COLO668 (cell line): ENCODE measurements around the gene AP1G1.
A peak's percentile ranks its signal among the peaks of the same experiment; 100 is the strongest.

Experiments
- DNase-seq: peaks from one replicate; lab custom pipeline; 2025; ENCODE audit not compliant: unreplicated experiment; lab: John Stamatoyannopoulos, UW

AP1G1 gene

DNA sequence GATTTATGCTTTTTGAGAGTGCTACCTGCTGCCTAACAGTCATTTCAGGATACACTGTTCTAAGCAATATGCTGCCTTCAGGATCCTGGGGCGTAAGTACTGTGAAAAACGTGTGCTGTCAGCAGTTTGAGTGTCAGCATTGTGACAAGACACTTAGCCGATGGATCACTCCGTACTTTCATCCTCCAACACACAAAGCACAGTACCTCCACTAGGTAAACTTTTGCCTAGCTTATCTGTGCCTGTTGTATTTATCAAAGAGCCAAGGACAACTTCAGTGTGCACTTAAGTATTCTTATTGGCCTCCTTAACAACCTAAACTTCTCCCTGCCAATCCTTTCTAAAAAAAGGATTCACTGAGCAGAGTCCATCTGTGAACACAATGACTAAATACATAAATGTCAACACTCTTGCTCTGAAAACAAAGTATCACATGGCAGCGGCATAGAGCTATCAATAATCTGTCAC is 50.3 kb downstream of the AP1G1 start:
- no peak for DNase-seq

DNA sequence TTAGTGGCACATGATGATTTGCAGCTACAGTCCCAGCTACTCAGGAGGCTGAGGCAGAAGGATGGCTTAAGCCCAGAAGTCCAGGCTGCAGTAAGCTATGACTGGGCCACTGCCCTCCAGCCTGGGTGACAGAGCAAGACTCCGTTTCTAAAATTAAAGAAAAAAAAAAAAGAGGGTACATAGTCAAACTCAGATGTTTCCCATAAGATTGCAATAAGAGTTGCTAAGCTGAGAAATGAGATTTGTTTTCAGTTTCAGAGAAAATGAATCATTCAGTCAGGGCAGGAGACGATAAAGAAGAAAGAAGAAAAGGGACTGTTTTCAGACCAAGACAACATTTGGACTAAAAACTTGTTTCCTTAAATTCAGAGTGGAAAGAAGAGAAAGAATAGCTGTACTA is 54.0 kb downstream of the AP1G1 start:
- DNase-seq: no peak

DNA sequence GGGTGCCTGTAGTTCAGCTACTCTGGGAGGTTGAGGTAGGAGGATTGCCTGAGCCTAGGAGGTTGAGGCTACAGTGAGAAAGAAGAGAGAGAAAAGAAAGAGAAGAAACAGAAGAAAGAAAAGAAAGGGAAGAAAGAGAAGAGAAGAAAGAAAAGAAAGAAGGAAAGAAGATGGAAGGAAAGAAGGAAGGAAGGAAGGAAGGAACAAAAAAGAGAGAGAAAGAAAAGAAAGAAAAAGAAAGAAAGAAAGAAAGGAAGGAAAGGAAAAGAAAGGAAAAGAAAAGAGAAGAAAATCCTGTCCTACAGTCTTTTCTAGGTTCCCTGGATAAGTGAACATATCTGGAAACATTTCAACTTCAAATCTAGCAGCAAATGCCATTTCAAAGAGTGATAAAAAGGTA is 54.5 kb downstream of the AP1G1 start:
- no peak for DNase-seq

DNA sequence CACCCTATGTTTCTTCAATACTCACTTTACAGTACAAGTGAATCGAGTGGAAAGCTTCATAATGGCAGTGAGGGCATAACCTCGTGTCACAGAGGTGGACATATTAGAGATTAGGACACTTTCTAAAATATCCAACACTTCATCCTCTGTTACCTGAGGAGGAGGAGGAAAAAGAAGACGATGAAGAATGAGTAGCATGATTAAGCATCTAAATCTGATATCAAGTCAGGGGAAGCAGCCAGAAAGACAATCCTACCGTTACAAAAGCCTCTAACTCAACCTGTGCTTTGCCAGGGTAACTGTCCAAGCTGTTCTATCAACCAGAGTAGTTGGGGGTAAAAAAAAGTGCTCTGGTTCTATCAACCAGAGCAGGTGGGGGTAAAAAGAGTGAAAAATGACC is 60.4 kb downstream of the AP1G1 start:
- DNase-seq: no peak

DNA sequence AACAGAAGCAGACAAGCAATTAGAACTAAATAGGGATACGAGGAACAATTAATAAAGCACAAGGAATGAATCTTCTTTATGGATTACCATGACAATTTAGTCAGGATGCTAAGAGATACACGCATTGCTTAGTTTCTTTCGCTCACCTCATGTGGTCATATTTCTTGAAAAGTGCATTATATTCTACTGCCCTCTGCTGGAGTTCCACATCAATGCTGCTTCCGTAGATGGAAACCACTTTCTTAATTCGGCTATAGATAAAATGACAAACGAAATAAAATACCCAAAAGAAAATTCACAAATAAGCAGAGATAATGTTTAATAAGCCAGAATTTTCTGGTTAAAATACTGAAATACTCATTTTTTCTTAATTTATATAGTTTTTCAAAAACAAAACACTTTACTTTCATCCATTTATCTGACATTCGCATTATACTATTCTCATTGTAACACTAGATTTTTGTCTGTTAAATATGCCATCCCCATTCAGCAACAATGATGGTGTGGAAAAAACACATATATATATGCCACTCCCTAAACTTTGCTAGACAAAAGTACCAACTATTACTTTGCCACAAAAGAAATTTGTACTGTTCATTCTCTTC is 62.1 kb downstream of the AP1G1 start:
- DNase-seq: peak; percentile 5

DNA sequence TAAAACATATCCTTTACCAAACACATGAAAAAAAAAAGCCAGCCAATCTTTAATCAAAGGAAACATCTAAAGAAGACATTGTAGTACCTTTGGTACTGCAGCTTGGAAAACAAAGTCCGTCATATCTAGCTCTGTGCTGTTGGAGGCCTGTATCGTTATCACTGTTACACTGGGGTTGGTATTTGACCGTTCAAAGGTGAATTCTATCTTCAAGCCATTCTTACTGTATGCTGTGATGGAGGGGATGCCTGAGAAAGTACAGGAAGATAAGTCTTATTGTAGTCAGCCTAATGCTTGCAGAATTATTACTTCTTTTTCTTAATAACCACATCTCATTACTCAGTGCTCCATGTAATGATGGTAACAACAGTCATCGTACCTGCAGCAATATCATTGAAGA is 69.8 kb downstream of the AP1G1 start:
- no peak for DNase-seq

DNA sequence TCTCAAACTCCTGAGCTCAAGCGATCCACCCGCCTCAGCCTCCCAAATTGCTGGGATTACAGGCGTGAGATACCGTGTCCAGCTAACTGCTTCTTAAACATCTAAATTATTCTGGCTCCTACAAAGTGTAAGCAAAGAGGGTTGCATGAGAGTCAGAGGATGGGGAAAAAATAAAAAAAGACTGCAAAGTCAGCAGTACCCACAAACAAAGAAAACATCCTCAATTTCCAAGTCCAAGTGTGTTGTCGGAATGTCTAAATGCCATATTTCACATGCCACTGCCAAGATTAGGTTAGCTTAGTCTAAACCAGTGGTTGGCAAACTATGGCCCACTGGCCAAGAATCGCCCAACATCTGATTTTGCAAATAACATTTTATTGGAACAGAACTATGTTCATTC is 71.1 kb downstream of the AP1G1 start:
- DNase-seq: no peak

DNA sequence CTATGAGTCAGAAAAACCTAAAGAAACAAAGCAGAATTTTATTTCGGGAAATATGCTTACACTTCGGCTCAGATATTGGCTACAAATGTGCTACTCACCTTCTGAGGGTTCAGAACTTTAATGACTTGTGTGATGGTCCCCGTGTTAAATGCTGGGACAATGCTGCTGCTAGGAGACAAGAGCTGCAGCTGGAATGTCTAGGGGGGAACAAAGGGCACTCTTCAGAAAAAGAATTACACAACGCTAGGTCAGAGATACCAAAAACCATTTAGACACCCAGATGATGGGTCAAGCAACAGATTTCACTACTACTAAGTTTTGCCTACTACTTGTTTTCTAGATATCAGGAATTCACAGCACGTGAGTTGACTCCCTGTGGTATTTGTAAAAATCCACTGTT is 74.1 kb downstream of the AP1G1 start:
- DNase-seq: no peak

DNA sequence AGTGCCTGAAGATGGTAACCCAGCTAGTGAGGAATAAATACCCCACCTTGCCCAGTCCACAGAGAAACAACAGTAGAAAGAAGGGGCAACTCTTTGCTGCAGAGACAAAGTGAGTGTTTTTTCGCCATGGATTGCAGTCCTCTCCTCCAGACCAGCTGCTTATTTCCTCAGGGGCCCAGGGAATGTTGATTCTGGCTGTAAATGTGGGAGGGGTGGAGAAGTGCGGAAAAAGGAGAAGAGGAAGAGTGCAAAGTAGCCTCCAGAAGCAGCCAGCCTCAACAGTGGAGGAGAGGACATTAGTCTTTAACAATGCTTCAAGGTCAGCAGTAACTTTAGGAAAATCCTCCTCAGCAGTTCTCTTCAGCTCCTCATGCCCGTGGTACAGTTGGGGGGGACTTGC is 76.0 kb downstream of the AP1G1 start:
- DNase-seq: no peak

DNA sequence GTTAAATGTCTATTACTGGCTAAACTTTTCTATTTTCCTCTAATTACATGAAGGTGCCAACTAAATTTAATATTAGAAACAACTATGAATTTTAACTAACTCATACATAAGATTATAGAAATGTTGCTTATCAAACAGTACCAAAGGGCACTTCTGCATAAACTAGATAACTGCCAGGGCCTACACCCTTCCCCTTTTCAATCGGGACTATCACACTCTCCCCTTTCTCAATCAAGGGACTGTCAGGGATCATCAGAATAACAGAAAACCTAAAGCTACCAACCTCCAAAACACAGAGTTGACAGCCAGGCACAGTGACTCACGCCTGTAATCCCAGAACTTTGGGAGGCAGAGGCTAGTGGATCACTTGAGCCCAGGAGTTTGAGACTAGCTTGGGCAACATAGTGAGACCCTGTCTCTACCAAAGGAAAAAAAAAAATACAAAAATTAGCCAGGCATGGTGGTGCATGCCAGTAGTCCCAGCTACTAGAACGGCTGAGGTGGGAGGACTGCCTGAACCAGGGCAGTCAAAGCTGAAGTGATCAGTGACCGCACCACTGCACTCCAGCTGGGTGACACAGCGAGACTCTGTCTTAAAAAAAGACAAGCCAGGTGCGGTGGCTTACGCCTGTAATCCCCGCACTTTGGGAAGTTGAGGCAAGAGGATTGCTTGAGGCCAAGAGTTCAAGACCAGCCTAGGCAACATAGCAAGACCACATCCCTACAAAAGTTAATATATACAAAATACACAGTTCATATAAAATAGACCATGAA is 80.9 kb downstream of the AP1G1 start:
- DNase-seq: no peak

DNA sequence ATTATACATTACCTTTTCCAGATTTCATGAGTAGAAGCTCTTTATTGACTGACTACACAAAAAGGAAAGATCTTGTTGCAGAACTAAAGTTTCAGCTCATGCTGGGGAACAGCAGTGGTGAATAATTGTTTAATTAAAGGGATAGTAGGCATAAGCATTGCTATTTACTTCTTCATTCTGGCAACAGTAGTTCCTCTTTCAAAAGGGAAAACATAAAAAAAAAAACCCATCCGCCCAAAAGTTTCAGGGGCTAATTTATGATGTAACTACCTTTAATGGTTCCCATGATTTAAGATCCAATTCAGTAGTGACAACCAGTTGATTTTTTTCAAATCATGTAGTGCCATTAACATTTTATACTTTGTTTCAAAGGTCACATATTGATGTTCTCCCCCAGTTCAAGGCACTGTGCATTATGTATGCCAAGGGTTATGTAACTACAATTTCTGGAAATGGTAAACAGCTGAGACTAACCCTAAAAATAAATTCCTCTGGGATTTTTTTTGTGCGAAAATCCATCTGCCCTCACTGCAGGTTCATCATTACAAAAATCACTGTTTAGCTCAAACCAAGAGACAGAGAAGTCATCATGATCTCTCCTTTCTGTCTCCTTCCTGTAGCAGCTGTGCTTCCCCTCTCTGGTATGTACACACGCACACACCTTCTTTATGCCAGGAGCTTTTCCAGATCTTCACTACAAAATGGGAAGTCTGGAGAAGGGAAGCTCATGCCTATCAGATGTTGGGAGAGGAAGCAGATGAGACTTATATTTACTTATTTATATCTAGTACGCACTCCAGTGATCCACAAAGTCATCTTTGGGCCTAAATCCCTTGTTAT is 81.9 kb downstream of the AP1G1 start:
- no peak for DNase-seq

DNA sequence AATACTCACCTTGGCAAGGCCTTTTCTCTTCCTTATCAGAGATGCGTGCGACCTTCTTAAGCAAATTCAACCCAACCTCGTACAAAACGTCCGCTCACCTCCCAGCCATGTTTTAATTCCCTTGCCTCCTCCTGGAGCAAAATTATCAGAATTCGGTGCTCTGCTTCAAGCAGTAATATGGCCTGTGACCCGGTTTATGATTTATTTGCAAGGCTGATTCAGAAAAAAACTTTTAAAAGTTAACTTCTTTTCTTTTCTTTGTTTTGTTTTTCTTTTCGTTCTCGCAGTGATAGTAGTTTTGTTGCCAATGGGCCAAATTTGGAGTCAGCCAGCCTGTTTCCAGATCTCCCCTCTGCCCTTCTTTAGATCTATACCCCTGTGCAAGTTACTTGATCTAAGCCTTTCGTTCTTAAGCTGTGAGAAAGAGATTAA is 84.3 kb downstream of the AP1G1 start, which contains the start of gene PHLPP2:
Gene PHLPP2, minus strand, starts transcription at position 382 of the 432 bp plus-strand sequence. CDS start 9,906 bp downstream, outside the sequence.
- DNase-seq: no peak

DNA sequence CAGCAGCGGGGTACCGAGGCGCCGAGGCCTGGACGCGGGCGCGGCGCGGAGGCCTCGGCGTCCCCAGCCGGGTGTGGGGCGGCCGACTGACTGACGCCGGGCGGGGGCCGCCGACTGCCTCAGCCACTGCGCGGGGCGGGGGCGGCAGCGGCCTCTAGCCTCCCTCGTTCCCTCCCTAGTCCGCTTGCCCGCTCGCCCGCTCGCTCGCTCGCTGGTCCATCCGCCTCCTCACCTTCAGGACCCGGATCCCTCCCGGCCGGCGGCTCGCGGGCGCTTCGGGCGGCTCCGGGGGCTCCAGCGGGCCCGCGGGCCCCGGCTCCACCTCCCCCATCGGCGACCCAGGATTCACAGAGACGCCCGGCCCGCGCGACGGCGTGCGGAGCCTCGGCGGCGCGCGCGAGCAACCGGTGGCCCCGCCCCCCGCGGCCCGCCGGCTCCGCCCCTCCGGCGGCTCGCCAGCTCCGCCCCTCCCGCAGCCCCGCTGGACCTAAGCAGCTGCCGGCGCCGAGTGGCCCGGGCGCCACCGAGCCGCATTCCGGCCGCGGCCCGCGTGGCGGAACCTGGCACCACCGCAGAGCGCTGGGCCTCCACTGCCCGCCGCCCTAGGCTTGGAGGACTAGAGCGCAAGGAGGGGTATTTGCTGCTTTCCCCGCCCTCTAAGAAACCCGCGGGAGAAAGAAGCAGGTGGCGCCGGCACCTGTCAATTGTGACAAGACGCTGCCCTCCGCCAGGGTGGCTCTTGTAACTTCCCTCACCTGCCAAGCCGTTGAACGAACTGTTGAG is 84.9 kb downstream of the AP1G1 start:
- peak; percentile 88 for DNase-seq

DNA sequence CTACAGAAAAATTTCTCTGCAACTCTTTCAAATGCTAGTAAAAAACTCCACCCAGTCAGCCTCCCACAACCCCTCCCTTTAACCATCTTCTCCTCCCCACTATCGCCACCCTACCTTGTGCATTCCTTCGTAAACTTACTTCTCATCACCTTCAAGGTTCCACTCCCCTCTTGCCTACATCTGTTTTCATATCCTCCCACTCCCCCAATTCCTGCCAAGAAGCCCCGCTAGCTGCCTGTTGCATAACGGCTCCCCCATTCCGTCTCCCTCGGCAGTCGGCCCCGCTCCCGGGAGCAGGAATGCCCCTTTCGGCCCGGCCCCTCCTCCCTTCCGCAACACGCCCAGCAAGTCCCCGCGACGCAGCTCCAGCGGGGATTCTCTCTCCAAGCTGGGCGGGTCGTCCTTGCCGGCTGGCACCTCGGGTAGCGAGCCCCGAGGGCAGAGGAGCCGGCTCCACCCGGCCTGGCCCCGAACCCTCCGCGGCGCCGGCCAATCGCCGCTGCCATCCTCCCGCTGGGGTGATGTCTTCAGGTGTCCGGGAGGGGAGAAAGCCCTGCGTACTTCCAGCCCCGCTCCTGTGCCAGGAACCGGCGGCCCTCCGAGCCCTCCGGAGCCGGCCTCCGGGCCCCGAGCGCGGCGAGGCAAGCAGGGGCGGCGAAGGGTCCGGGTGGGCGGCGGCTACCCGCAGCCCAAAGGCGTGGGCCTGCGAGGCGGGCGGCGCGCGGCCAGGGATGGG is 85.7 kb downstream of the AP1G1 start:
- peak; percentile 84 for DNase-seq

DNA sequence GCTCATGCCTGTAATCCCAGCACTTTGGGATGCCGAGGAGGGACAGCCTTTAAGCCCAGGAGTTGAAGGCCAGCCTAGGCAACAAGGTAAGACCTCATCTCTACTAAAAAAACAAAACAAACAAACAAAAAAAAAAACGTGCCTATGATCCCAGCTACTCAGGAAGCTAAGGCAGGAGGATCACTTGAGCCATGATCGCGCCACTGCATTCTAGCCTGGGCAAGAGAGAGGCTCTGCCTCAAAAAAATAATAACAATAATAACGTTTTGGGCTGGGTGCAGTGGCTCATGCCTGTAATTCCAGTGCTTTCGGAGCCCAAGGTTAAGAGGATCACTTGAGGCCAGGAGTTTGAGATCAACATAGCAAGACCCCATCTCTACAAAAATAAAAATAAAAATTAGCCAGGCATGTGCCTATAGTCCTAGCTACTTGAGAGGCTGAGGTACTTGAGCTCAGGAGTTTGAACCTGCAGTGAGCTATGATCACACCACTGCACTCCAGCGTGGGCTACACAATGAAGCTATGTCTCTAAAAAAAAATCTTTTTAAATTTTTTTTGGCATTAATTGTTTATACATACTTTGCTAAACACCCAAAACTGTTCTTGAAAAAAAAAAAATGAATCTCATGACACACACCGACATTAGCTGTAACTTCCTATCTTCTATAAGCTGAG is 87.4 kb downstream of the AP1G1 start:
- no peak for DNase-seq

DNA sequence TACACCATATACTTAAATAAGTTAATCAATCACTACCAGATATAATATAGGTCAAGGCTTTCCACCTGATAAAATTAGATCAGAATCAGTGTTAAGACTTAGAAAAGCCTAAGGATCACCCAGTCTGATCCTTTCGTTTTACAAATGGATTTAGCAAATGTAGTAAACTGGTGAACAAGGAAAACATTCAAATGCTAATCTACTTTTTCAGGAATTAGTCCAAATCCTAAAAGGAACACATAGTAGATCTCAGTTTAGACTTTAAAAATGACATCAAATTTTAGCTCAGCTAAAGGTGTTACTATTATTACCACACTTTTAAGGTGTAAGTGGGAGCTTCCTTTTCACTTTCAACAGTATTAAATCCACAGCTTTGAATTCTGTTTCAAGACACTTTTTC is 96.1 kb downstream of the AP1G1 start:
- no peak for DNase-seq

DNA sequence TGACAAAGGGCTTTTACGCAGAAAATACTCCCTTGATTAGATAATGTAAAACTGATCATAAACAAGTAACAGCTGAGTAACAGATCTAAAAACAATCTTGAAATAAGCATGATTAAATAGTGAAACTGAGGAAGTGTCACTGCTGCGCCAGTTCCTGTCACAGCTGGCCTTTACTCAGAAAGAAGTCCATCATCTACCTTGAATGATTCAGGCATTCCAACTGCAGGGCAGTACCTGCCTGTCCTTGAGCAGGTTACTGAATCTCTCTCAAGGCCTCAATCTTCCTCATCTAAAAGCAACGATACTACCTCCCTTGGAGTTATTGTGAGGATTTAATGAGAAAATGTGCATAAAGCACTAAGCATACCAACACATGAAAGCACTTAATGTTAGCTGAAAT is 96.8 kb downstream of the AP1G1 start:
- no peak for DNase-seq

DNA sequence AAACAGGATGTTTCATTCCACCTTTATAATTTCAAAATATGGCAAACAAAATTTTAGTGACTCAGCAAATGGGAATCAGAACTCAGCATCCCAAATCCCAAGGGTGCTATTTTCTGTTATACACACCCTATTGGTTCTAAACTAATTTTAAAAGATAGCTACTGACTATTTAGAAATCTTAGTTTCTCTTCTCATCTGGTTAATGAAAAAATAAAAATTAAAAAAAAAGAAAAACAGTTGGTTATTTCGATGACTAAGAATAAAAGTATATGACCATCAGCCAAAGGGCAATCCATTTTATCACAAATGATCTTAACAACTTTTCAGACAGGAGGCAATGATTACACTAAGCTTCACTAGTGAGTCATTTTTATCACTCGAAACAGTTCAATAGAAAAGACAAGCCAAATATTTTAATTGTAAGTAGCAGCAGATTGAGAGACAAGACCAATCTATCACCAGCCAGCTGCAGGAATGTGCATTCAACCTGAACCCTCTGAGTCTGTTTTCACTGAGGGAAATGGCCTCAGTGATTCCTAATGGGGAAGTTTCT is 99.3 kb downstream of the AP1G1 start:
- no peak for DNase-seq

DNA sequence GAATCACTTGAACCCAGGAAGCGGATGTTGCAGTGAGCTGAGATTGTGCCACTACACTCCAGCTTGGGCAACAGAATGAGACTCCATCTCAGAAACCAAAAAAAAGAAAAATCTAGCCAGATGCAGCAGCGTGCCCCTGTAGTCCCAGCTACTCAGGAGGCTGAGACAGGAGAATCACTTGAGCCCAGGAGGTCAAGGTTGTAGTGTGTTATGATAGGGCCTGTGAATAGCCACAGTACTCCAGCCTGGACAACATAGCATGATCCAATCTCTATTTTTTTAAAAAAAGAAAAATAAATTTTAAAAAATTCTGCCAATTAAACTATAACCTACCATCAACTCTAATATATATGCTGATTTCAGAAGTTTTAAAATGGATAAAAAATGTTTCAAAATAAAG is 99.9 kb downstream of the AP1G1 start:
- DNase-seq: no peak
